Adrenal gland (tissue), 12 donors: ENCODE data around the gene CADM1. TPM values are rescaled to one million over a fixed set of nuclear protein-coding genes. Genes with fewer than 3 reads are reported as not detected.

ENCODE experiments used
- DNase-seq, 7 donors: peaks; one replicate each; pipeline ENCODE4 v3.0.0-alpha.2; 2019 to 2020
- H3K27ac ChIP-seq, 5 donors: fragments of 200-600 bp; sonication (generic) in 4 of 5; 1 replicate in 3 of 5; 2 replicates in 2 of 5; pipeline versions ENCODE4 v1.5.1 to v1.8.0; 2016 to 2020; ENCODE audit warnings: mild to moderate bottlenecking in 1 of 5
- H3K27me3 ChIP-seq: fragments of 200-600 bp; 2 replicates; pipeline ENCODE4 v1.8.0; 2021
- H3K36me3 ChIP-seq, 2 donors: fragments of 200-600 bp; replicated peaks in 1 of 2; 1 replicate in 1 of 2; 2 replicates in 1 of 2; pipeline versions ENCODE4 v1.5.1 to v1.8.0; 2018 to 2022
- H3K4me1 ChIP-seq, 2 donors: fragments of 200-600 bp; replicated peaks in 1 of 2; 1 replicate in 1 of 2; 2 replicates in 1 of 2; pipeline versions ENCODE4 v1.5.1 to v1.8.0; 2018 to 2021
- H3K4me3 ChIP-seq, 4 donors: fragments of 200-600 bp; sonication (generic) in 3 of 4; one replicate each; pipeline ENCODE4 v1.5.1; 2016 to 2018
- H3K9me3 ChIP-seq, 3 donors: fragments of 200-600 bp; sonication (generic) in 1 of 3; replicated peaks in 1 of 3; 1 replicate in 2 of 3; 2 replicates in 1 of 3; pipeline versions ENCODE4 v1.5.1 to v1.8.0; 2016 to 2021
- POLR2A ChIP-seq, 2 donors: fragments of 450-650 bp; IDR thresholded peaks; one replicate each; pipeline ENCODE4 v1.6.1; 2017; ENCODE audit warnings: antibody characterized with exemption in 2 of 2, mild to moderate bottlenecking in 2 of 2, moderate library complexity in 1 of 2
- WGBS, 4 donors: extraction: QIAGEN DNeasy Blood & Tissue Kit in 2 of 4; methylation state at CpG; one replicate each; pipeline versions ENCODE4 v1.1.5 to v1.1.7; 2013 to 2017; 5-methylcytosine and 5-hydroxymethylcytosine counted together
- intact Hi-C, 2 donors: fragments of 100-400 bp; cut with DNase I; formaldehyde crosslinking; loops; one replicate each; pipeline versions ENCODE4 v1.14.1 to v1.15.0; 2022 to 2023
- polyA plus RNA-seq, 3 donors: library from polyadenylated mRNA; stranded (reverse); fragments of 200-250 nt in 2 of 3; fragments of 350-450 nt in 1 of 3; fragmentation: Illumina TruSeq in 1 of 3; extraction: RNeasy Lipid Tissue Mini Kit (QIAGEN cat#74804) in 1 of 3; gene quantifications; one replicate each; pipeline ENCODE4 v1.2.3, GENCODE V29; 2013 to 2014
- total RNA-seq, 9 donors: library from RNA; depleted of rRNA in 4 of 9; stranded (reverse); fragments of >200 nt in 4 of 9; fragments of 120-200 nt in 1 of 9; fragmentation: NEBNext Ultra II Directional in 1 of 9; extraction: Animal tissue kit (Norgen Biotek cat#: 25700) in 1 of 9; gene quantifications; one replicate each; pipeline versions ENCODE4 v1.1.0 to v1.2.4, GENCODE V29; 2013 to 2023
- TF ChIP-seq, protein P1 (sequence below), 6 experiments: fragments of 450-650 bp in 4 of 6; fragments of 200-600 bp in 2 of 6; sonication (generic) in 1 of 6; IDR thresholded peaks; 1 replicate in 5 of 6; 2 replicates in 1 of 6; pipeline versions ENCODE4 v1.5.1 to v1.8.0; 2016 to 2021; ENCODE audit warnings: antibody characterized with exemption in 6 of 6, mild to moderate bottlenecking in 2 of 6, moderate library complexity in 1 of 6
- donor health status: healthy with polysubstance abuse.
- donor health status: Bipolar disorder and iron deficiency.
- donor health status: DM: yes; HTN: yes; CAD: no.
- donor health status: DM: no; HTN: no; CAD: no.
- donor health status: DM: no; HTN: no; CAD: no.
- donor health status: DM: yes; HTN: yes; CAD: no.

The CADM1 gene
- total and polyA plus RNA-seq, 12 donors: 21.6 to 256 (median 39.8) TPM

DNA sequence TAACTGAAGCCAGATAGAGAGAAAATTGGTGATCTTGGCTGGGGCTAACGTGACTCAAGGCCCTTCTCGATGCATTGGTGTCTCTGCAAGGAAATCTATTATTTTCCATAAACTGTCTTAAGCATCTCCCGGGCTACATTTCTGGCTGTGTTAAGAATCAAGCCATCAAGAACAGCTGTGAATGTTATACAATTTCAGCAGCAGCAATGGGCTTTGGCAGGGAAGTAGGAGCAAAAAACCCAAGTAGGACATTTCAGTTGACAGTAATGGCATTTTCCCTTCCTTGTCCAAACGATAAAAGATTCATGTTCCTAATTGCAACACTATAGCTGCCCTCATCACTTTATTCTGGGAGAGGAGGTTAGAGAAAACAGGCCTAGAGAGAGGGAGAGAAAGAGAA is 335.0 kb downstream of the CADM1 start:
- intact Hi-C loops: no loop called here
- Histone ChIP-seq H3K36me3 (no peaks in the 10 kb centered on the region), H3K9me3 (no peaks in the 10 kb centered on the region), H3K4me1 (peaks cover 0 to 13% of the 10 kb centered on the region in 2 donors), H3K27ac (no peak overlapping the region), H3K4me3 (no peak overlapping the region), H3K27me3 (no peaks in the 10 kb centered on the region)
- TF ChIP-seq, protein P1, sequence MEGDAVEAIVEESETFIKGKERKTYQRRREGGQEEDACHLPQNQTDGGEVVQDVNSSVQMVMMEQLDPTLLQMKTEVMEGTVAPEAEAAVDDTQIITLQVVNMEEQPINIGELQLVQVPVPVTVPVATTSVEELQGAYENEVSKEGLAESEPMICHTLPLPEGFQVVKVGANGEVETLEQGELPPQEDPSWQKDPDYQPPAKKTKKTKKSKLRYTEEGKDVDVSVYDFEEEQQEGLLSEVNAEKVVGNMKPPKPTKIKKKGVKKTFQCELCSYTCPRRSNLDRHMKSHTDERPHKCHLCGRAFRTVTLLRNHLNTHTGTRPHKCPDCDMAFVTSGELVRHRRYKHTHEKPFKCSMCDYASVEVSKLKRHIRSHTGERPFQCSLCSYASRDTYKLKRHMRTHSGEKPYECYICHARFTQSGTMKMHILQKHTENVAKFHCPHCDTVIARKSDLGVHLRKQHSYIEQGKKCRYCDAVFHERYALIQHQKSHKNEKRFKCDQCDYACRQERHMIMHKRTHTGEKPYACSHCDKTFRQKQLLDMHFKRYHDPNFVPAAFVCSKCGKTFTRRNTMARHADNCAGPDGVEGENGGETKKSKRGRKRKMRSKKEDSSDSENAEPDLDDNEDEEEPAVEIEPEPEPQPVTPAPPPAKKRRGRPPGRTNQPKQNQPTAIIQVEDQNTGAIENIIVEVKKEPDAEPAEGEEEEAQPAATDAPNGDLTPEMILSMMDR (IDR thresholded peaks at IDR 0.05): no peak
- no peak for TF ChIP-seq POLR2A (IDR thresholded peaks at IDR 0.05)
- WGBS, 4 donors: 46 to 56% (median 52%) methylated on average over 4 of the region's 4 CpGs
- DNase-seq: no peak

DNA sequence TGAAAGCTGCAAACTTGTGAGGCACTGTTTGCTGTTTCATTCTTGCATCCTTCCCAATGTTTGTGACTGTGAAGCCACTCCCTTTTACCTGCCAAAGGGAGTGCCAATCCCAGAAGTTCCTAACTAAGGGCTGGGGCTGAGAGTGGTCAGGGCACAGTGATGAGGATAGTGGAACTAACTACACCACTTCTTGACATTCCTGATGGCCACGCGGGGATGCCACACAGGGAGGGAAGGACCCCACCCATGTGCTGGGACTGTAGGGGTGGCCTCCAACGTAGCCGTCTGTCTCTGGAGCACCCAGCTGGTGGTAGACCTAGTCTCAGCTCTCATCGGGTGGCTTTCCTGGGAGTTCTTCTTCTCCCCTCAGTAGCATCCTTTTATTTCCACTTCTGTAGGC is 335.5 kb downstream of the CADM1 start:
- intact Hi-C loops: no loop called here
- TF ChIP-seq, protein P1 (IDR thresholded peaks at IDR 0.05): no peak
- TF ChIP-seq POLR2A (IDR thresholded peaks at IDR 0.05): no peak
- Histone ChIP-seq H3K27ac (peak overlapping the region in 2 of 5 donors; percentile 66 to 67), H3K27me3 (no peaks in the 10 kb centered on the region), H3K4me3 (no peak overlapping the region), H3K36me3 (no peaks in the 10 kb centered on the region), H3K4me1 (peaks cover 0 to 13% of the 10 kb centered on the region in 2 donors), H3K9me3 (no peaks in the 10 kb centered on the region)
- no peak for DNase-seq
- 79 to 84% (median 82%) methylated on average over 5 of the region's 5 CpGs for WGBS, 4 donors

DNA sequence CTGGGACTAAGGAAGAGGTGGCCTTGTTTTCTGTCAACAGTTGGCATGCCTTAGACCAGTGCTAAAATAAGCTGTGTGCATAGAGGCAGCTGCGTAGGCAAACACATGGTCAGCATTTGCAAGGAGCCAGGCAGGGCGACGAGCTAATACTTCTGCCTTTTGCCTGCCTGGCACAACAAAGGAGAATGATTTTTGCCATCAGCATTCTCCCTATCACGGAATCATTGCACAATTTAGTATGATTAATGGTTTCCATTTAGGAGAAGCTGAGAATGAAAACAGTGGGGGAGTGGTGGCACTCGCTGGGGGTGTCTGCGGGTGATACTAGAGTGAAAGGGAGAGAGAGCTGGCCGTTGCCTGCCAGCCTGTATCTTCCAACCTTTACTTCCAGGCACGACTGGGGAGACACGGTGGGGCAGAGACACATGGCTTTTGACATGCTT is 336.0 kb downstream of the CADM1 start:
- no peak overlapping the region for H3K4me3 ChIP-seq
- peak overlapping the region in 2 of 5 donors; percentile 66 to 67 for H3K27ac ChIP-seq
- H3K27me3 ChIP-seq: no peaks in the 10 kb centered on the region
- DNase-seq: peak; percentile 42 to 83 (median 73)
- peaks cover 0 to 13% of the 10 kb centered on the region in 2 donors for H3K4me1 ChIP-seq
- intact Hi-C loops: no loop called here
- no peaks in the 10 kb centered on the region for H3K36me3 ChIP-seq
- 31 to 33% (median 32%) methylated on average over 9 of the region's 9 CpGs for WGBS, 4 donors
- TF ChIP-seq, protein P1 (IDR thresholded peaks at IDR 0.05): no peak
- TF ChIP-seq POLR2A (IDR thresholded peaks at IDR 0.05): no peak
- H3K9me3 ChIP-seq: no peaks in the 10 kb centered on the region

DNA sequence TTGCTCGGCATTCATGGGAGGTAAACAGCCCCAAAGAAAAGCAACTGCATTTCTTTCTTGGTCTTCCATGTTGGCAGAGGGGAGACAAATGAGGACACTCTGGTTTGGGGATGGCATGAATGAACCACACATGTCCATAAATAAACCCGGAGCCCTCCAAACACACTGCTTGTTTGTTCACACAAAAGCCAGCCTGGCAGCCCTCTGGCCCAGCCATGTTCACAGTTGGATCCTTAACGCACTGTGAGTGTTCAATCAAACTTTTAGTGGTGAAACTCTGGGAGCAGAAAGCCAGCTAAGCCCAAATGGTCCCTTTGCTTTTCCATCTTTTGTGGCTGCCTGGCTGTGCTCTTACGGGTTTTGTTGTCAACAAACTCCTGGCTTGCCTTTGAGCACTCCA is 336.8 kb downstream of the CADM1 start:
- no peak for DNase-seq
- no peak for TF ChIP-seq POLR2A (IDR thresholded peaks at IDR 0.05)
- TF ChIP-seq, protein P1 (IDR thresholded peaks at IDR 0.05): no peak
- H3K36me3 ChIP-seq: no peaks in the 10 kb centered on the region
- H3K27me3 ChIP-seq: no peaks in the 10 kb centered on the region
- H3K27ac ChIP-seq: peak overlapping the region in 2 of 5 donors; percentile 66 to 67
- 80 to 91% (median 90%) methylated on average over 4 of the region's 4 CpGs for WGBS, 4 donors
- peaks cover 0 to 13% of the 10 kb centered on the region in 2 donors for H3K4me1 ChIP-seq
- H3K4me3 ChIP-seq: no peak overlapping the region
- intact Hi-C loops: no loop called here
- H3K9me3 ChIP-seq: no peaks in the 10 kb centered on the region
